Measurements from ENCODE around the gene USF1. TPM values are rescaled to one million over a fixed set of nuclear protein-coding genes. Genes with fewer than 3 reads are reported as not detected.
"Not testable (repeated sequence)": the region's sequence is repeated elsewhere in the genome, so short reads cannot be mapped to it uniquely, and the experiment has no call there.

USF1 gene
- total and polyA plus RNA-seq, 2 experiments from 2014 or later = 33.7 to 110 TPM

DNA sequence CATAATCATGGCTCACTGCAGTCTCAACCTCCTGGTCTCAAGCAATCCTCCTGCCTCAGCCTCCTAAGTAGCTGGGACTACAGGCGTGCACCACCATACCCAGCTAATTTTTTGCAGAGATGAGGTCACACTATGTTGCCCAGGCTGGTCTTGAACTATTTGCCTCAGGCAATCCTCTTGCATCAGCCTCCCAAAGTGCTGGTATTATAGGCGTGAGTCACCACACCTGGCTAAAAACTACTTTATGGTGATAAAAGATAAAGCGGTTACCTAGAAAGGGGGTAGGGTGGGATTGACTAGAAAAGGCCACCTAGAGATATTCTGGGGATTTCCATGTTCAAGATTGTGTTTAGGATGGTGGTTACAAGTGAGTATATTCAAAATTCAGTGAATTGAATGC lies 12.0 kb downstream of the USF1 start:
- no peak overlapping the region for H3K4me3 ChIP-seq
- no peaks in the 10 kb centered on the region for H3K9me3 ChIP-seq (ENCODE audit: low read depth)
- TF ChIP-seq, protein P1, sequence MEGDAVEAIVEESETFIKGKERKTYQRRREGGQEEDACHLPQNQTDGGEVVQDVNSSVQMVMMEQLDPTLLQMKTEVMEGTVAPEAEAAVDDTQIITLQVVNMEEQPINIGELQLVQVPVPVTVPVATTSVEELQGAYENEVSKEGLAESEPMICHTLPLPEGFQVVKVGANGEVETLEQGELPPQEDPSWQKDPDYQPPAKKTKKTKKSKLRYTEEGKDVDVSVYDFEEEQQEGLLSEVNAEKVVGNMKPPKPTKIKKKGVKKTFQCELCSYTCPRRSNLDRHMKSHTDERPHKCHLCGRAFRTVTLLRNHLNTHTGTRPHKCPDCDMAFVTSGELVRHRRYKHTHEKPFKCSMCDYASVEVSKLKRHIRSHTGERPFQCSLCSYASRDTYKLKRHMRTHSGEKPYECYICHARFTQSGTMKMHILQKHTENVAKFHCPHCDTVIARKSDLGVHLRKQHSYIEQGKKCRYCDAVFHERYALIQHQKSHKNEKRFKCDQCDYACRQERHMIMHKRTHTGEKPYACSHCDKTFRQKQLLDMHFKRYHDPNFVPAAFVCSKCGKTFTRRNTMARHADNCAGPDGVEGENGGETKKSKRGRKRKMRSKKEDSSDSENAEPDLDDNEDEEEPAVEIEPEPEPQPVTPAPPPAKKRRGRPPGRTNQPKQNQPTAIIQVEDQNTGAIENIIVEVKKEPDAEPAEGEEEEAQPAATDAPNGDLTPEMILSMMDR (IDR thresholded peaks at IDR 0.05; ENCODE audit: low read depth, low read length) = no peak
- no peaks in the 10 kb centered on the region for H3K27me3 ChIP-seq
- H3K4me1 ChIP-seq (ENCODE audit: low read depth) = peaks cover 44% of the 10 kb centered on the region
- H3K36me3 ChIP-seq = no peaks in the 10 kb centered on the region
- DNase-seq (ENCODE audit: low read depth in 1 of 2, low spot score in 1 of 2) = no peak
- peak overlapping the region; percentile 41 for H3K27ac ChIP-seq

DNA sequence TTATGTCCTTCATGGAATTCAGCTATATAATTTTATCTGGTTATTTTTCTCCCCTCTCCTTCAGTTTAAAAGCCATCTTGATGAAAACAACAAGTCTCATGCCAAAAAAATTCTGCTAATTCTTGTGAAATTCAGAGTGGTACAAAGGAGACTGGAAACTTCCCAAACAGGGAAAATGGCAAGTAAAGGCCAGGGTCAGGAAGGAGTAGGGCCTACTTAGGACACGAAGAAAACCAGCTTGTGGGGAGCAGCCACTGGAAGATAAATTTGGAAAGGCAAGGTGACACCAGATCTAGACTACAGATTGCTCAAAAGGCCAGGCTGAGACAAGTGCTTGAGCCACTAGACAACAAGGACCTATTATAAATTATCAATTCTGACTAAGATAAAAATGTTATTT lies 13.4 kb downstream of the USF1 start:
- peak overlapping the region; percentile 91 for H3K27ac ChIP-seq
- peak; percentile 35 to 53 for DNase-seq (ENCODE audit: low read depth in 1 of 2, low spot score in 1 of 2)
- no peaks in the 10 kb centered on the region for H3K9me3 ChIP-seq (ENCODE audit: low read depth)
- peaks cover 36% of the 10 kb centered on the region for H3K4me1 ChIP-seq (ENCODE audit: low read depth)
- H3K27me3 ChIP-seq = no peaks in the 10 kb centered on the region
- H3K4me3 ChIP-seq = no peak overlapping the region
- no peaks in the 10 kb centered on the region for H3K36me3 ChIP-seq
- TF ChIP-seq, protein P1 (IDR thresholded peaks at IDR 0.05; ENCODE audit: low read depth, low read length) = no peak

DNA sequence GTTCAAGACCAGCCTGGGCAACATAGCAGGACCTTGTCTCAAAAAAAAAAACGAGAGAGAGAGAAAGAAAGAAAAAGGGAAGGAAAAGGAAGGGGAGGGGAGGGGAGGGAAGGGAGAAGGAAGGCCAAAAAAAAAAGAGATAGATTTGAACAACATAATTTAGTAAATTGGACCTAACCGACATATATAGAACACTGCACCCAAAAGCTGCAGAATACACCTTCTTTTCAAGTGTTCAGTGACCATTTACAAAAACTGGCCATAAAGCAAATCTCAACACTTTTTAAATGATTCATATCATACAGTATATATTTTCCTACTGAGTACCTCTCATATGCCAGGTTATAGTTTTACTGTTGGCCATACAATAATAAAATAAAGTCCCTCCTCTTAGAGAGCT lies 13.9 kb downstream of the USF1 start:
- DNase-seq (ENCODE audit: low read depth in 1 of 2, low spot score in 1 of 2) = no peak
- no peaks in the 10 kb centered on the region for H3K36me3 ChIP-seq

DNA sequence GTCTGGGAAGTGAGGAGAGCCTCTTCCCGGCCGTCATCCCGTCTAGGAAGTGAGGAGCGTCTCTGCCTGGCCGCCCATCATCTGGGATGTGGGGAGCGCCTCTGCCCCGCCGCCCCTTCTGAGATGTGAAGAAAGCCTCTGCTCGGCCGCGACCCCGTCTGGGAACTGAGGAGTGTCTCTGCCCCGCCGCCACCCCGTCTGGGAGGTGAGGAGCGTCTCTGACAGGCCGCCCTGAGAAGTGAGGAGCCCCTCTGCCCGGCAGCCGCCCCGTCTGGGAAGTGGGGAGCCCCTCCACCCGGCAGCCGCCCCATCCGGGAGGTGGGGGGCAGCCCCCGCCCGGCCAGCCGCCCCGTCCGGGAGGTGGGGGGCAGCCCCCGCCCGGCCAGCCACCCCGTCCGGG lies 16.3 kb downstream of the USF1 start:
- not testable (repeated sequence) for H3K36me3 ChIP-seq; H3K9me3 ChIP-seq (ENCODE audit: low read depth); H3K27me3 ChIP-seq; DNase-seq (ENCODE audit: low read depth in 1 of 2, low spot score in 1 of 2); H3K27ac ChIP-seq; H3K4me3 ChIP-seq
- H3K4me1 ChIP-seq (ENCODE audit: low read depth) = peaks cover 24% of the 10 kb centered on the region

More for the DNA sequence above, 13.9 kb downstream of the USF1 start:
- Histone ChIP-seq H3K4me1 (ENCODE audit: low read depth) (peaks cover 31% of the 10 kb centered on the region), H3K9me3 (ENCODE audit: low read depth) (no peaks in the 10 kb centered on the region), H3K4me3 (no peak overlapping the region), H3K27me3 (no peaks in the 10 kb centered on the region), H3K27ac (peak overlapping the region; percentile 91)
- TF ChIP-seq, protein P1 (IDR thresholded peaks at IDR 0.05; ENCODE audit: low read depth, low read length) = no peak

DNA sequence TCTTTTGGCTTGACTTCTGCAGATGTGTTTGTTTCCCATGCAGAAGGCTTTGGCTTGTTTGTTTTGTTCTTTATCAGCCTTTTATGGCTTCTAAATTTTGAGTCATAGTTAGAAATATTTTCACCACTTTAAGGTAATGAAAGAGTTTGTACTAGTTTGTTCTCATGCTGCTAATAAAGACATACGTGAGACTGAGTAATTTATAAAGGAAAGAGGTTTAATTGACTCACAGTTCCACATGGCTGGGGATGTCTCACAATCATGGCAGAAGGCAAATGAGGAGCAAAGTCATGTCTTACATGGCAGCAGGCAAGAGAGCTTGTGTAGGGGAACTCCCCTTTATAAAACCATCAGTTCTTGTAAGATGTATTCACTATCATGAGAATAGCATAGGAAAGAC lies 18.8 kb downstream of the USF1 start:
- H3K27me3 ChIP-seq; H3K9me3 ChIP-seq (ENCODE audit: low read depth); H3K4me1 ChIP-seq (ENCODE audit: low read depth); H3K4me3 ChIP-seq; H3K27ac ChIP-seq; H3K36me3 ChIP-seq; DNase-seq (ENCODE audit: low read depth in 1 of 2, low spot score in 1 of 2): not testable (repeated sequence)

DNA sequence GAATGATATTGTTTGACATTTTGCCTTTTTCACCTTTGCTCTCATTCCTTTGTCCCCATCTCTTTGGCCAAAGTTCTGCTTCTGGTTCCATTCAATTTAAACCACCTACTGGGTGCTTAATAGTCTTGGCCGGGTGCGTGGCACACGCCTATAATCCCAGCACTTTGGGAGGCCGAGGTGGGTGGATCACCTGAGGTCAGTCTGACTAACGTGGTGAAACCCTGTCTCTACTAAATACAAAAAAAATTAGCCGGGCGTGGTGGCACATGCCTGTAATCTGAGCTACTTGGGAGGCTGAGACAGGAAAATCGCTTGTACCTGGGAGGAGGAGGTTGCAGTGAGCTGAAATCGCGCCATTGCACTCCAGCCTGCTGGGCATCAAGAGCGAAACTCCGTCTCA lies 23.3 kb downstream of the USF1 start:
- not testable (repeated sequence) for H3K27ac ChIP-seq; H3K27me3 ChIP-seq; H3K36me3 ChIP-seq; H3K4me3 ChIP-seq; DNase-seq (ENCODE audit: low read depth in 1 of 2, low spot score in 1 of 2); H3K9me3 ChIP-seq (ENCODE audit: low read depth)
- peaks cover 15% of the 10 kb centered on the region for H3K4me1 ChIP-seq (ENCODE audit: low read depth)

DNA sequence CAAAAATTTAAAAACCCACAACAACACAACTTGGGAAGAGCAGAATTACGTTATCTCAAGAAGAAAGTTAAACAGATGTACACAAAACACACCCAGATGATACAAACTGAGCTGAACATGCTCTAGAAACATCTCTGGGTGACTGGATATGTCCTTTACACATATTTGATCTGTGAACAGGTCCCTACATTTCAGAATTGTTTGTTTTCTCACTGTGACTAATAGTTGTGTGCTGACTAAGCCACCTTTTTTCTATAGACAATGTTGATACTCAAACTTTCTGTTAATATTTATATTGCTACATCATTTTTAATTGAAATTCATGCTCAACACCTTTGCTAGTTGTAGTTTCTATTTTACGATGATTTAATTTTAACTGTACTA lies 23.8 kb downstream of the USF1 start:
- Histone ChIP-seq H3K36me3 (no peaks in the 10 kb centered on the region), H3K9me3 (ENCODE audit: low read depth) (no peaks in the 10 kb centered on the region), H3K27me3 (no peaks in the 10 kb centered on the region), H3K4me1 (ENCODE audit: low read depth) (peaks cover 19% of the 10 kb centered on the region), H3K4me3 (no peak overlapping the region), H3K27ac (no peak overlapping the region)
- DNase-seq (ENCODE audit: low read depth in 1 of 2, low spot score in 1 of 2) = no peak
- TF ChIP-seq, protein P1 (IDR thresholded peaks at IDR 0.05; ENCODE audit: low read depth, low read length) = no peak
